KOPT-K1 (cell line): ENCODE results near the gene FAM216A.
A peak's percentile ranks its signal among the peaks of the same experiment; 100 is the strongest.
"Not testable (repeated sequence)": the region's sequence is repeated elsewhere in the genome, so short reads cannot be mapped to it uniquely, and the experiment has no call there.

Source experiments
- H3K27ac ChIP-seq: fragments of 200-600 bp; sonication (generic); 2 replicates; pipeline ENCODE4 v1.5.1; 2016; ENCODE audit warnings: antibody characterized with exemption, mild to moderate bottlenecking, low read depth, low read length; ENCODE audit not compliant: poor library complexity, severe bottlenecking
- H3K36me3 ChIP-seq: fragments of 200-600 bp; sonication (generic); 2 replicates; pipeline ENCODE4 v1.5.1; 2017; ENCODE audit warnings: antibody characterized with exemption, mild to moderate bottlenecking, low read length, moderate library complexity; ENCODE audit not compliant: insufficient read depth
- H3K9me3 ChIP-seq: fragments of 200-600 bp; sonication (generic); 2 replicates; pipeline ENCODE4 v1.5.1; 2017; ENCODE audit warnings: antibody characterized with exemption, low read length, mild to moderate bottlenecking; ENCODE audit not compliant: insufficient read depth, poor library complexity, severe bottlenecking

FAM216A gene

DNA sequence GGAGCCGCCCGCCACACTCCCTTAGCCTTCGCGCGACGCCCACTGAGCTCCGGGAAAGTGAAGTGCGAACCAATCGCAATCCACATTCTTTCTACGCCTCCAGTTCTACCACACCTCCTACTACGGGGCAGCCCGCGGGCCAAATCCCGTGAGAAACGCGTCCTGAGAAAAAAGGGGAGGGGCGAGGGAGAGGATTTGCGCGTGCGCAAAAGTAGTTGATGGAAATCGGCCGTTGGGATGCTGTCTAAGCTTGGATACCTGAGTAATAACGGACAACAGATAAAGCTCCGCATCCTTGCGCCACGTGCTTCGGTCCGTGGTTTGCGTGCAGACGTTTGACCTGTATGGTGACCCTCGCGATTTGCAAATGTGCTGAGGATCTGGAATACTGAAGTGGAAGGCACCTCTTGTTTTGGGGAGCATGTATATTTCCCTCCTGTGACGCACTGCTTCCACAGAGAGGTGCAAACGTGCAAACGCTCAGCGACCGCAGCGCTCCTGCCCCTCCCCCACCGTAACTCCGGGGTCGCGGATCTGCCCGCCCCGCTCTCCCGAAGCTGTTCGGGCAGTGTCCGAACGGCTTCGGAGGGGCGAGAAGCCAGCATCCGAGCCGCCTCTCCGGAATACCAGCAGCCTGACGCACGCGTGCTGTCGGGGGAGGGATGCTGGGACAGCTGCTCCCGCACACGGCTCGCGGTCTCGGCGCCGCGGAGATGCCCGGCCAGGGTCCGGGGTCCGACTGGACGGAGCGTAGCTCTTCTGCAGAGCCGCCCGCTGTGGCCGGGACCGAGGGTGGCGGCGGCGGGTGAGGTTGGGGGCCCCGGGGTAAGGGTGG is at the start of gene FAM216A, which contains the start of gene GPN3:
TSS of gene FAM216A (plus strand) at position 632 of the 835 bp plus-strand sequence. CDS start at position 663, 31 bp downstream.
TSS of gene GPN3 (minus strand) at position 44 of the 835 bp plus-strand sequence. CDS start 54 bp downstream, outside the sequence.
- Histone ChIP-seq H3K36me3 (peaks cover 37% of the 10 kb centered on the region), H3K9me3 (no peaks in the 10 kb centered on the region), H3K27ac (peak within 1 kb of the TSS; percentile 89)

- H3K36me3 ChIP-seq, H3K27ac ChIP-seq, H3K9me3 ChIP-seq: not testable (repeated sequence)
Observed at GRCh38 chr12:110420644-110421043, 48.0 kb upstream of the FAM216A start.

DNA sequence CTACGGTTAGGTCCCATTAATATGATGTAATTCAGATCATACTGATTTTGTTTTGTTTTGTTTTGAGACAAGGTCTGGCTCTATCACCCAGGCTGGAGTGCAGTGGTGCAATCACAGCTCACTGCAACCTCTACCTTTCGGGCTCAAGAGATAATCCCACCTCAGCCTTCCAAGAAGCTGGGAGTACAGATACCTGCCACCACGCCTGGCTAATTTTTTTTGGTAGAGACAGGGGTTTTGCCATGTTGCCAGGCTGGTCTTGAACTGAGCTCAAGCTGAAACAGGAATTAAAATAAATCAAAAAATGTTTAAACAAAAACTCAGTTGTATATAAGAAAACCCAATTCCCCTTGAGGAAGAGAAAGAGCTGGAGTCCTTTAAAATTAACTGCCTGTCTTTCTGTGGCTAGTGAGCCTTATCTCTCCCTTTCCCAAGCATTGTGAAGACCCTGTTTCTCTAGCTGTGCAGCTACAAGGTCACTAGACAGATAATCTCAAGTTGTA is 47.4 kb upstream of the FAM216A start:
- Histone ChIP-seq H3K27ac (no peak overlapping the region), H3K9me3 (no peaks in the 10 kb centered on the region), H3K36me3 (no peaks in the 10 kb centered on the region)

DNA sequence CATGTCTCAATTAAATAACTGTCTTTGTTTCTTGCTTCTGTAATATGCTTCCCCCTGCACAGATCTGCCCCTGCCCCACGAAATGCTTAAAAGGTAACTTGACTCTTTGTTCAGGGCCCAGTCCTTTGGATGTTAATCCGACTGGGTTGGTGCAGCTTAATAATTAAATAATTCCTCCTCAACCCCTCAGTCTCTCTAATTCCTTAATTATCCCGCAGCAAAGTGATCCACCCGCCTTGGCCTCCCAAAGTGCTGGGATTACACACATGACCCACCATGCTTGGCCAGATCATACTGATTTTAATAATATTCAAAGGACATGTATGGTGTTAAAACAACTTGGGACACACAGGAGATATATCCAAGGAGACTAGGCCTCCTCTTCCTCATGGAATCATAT is 46.9 kb upstream of the FAM216A start:
- H3K36me3 ChIP-seq, result no peaks in the 10 kb centered on the region
- no peak overlapping the region for H3K27ac ChIP-seq
- no peaks in the 10 kb centered on the region for H3K9me3 ChIP-seq

- Histone ChIP-seq H3K9me3 (no peaks in the 10 kb centered on the region), H3K36me3 (no peaks in the 10 kb centered on the region), H3K27ac (no peak overlapping the region)
Observed at GRCh38 chr12:110424237-110424636, 44.4 kb upstream of the FAM216A start.

GRCh38 chr12:110426406-110426805 is 42.2 kb upstream of the FAM216A start:
- H3K9me3 ChIP-seq, result no peaks in the 10 kb centered on the region
- H3K27ac ChIP-seq, result no peak overlapping the region
- no peaks in the 10 kb centered on the region for H3K36me3 ChIP-seq

- peaks cover 13% of the 10 kb centered on the region for H3K36me3 ChIP-seq
- H3K27ac ChIP-seq, H3K9me3 ChIP-seq: not testable (repeated sequence)
Observed at GRCh38 chr12:110429676-110430075, 39.0 kb upstream of the FAM216A start.

- Histone ChIP-seq H3K36me3 (peaks cover 37% of the 10 kb centered on the region), H3K27ac (no peak overlapping the region), H3K9me3 (no peaks in the 10 kb centered on the region)
Observed at GRCh38 chr12:110431957-110432587, 36.6 kb upstream of the FAM216A start.

DNA sequence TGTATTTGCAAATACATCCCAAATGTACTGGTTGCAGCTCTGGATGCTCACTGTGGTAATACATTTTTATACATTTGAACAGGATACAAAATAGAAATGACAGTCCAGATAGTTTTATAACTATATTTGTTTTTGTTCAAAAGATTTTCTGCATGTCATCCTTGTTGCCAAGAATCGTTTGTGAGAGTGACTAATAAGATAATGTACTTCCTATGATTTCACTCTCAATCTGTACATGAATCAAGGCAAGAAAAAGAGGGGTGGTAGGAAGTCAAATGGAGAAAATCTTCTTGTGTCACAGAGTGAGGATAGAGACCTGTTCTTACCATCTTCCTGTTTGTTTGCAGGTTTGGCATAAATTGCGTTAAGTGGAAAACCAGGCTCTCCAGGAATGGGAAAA is 32.4 kb upstream of the FAM216A start:
- peaks cover 77% of the 10 kb centered on the region for H3K36me3 ChIP-seq
- H3K9me3 ChIP-seq, result no peaks in the 10 kb centered on the region
- H3K27ac ChIP-seq, result no peak overlapping the region

GRCh38 chr12:110444455-110444854 is 24.2 kb upstream of the FAM216A start:
- Histone ChIP-seq H3K27ac (no peak overlapping the region), H3K9me3 (no peaks in the 10 kb centered on the region), H3K36me3 (peaks cover 90% of the 10 kb centered on the region)

DNA sequence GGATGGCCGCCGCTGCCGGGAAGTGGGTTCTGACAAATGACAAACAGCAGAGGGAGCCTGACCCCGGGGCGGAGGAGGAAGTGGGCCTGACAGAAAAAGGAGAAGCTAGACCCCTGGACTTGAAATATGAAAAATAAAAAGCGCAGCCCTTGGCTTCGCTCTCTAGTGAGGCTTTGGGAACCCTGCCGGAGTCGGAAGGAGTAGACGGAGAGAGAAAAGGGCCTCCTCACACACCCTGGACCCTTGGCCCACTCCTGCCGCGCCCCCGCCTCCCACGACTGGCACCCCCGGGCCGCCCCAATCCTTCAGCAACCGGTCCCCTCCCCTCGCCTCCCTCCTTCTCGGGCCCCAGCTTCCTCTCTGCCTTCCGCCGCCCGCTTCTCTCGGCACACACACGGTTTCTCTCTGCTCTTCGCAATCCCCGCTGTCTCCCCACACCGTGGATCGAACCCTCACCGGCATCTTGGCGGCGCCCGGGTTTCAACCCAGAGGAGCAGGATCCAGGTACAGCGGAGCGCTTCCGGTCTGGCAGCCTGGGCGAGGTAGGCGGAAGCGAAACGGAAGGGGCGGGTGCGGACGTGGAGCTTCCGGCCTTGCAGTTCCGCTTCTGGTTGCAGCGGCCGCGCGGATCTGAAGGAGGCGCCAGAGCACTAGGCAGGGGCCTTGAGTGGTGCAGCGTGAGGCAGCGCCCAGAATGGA is 18.7 kb upstream of the FAM216A start, which contains the start of gene ARPC3:
TSS of gene ARPC3 (minus strand) at position 539 of the 699 bp plus-strand sequence. CDS start at position 462, 77 bp downstream.
- Histone ChIP-seq H3K36me3 (peaks cover 74% of the 10 kb centered on the region), H3K9me3 (no peaks in the 10 kb centered on the region), H3K27ac (peak within 1 kb of the TSS; percentile 81)

- no peaks in the 10 kb centered on the region for H3K9me3 ChIP-seq
- peaks cover 72% of the 10 kb centered on the region for H3K36me3 ChIP-seq
- no peak overlapping the region for H3K27ac ChIP-seq
Observed at GRCh38 chr12:110451263-110451662, 17.4 kb upstream of the FAM216A start.

GRCh38 chr12:110453569-110454296 is 14.9 kb upstream of the FAM216A start:
- H3K36me3 ChIP-seq, result peaks cover 74% of the 10 kb centered on the region
- H3K9me3 ChIP-seq, result no peaks in the 10 kb centered on the region
- no peak overlapping the region for H3K27ac ChIP-seq

GRCh38 chr12:110458756-110459155 is 9.9 kb upstream of the FAM216A start:
- H3K36me3 ChIP-seq, result peaks cover 99% of the 10 kb centered on the region
- H3K9me3 ChIP-seq, result no peaks in the 10 kb centered on the region
- no peak overlapping the region for H3K27ac ChIP-seq
